Mesenchymal stem cell (in vitro differentiated cells and primary cell): ENCODE measurements around the gene UGT1A8.

Experiments
- DNase-seq: peaks from one replicate; pipeline ENCODE4 v3.0.0-alpha.2; 2013
- H2AFZ ChIP-seq: one replicate; pipeline ENCODE4 v1.6.1; 2013; ENCODE audit warnings: low read depth, mild to moderate bottlenecking, control low read depth, inconsistent platforms, low read length, moderate library complexity
- H2AK5ac ChIP-seq: 2 replicates; pipeline ENCODE4 v1.6.1; 2013; ENCODE audit warnings: low read length, moderate library complexity, mild to moderate bottlenecking, inconsistent platforms; ENCODE audit not compliant: severe bottlenecking
- H2BK120ac ChIP-seq: one replicate; pipeline ENCODE4 v1.6.1; 2013; ENCODE audit warnings: low read depth, mild to moderate bottlenecking, inconsistent platforms, low read length, moderate library complexity
- H2BK12ac ChIP-seq, 2 experiments: one replicate each; pipeline ENCODE4 v1.6.1; 2013; ENCODE audit warnings: inconsistent platforms in 2 of 2, low read length in 2 of 2, mild to moderate bottlenecking in 2 of 2, moderate library complexity in 2 of 2, control low read depth in 1 of 2
- H2BK15ac ChIP-seq: one replicate; pipeline ENCODE4 v1.6.1; 2013; ENCODE audit warnings: mild to moderate bottlenecking, low read depth, inconsistent platforms; ENCODE audit not compliant: poor library complexity, severe bottlenecking
- H2BK5ac ChIP-seq: 2 replicates; pipeline ENCODE4 v1.6.1; 2013; ENCODE audit warnings: low read depth, mild to moderate bottlenecking, low read length, control low read depth, inconsistent platforms; ENCODE audit not compliant: poor library complexity, severe bottlenecking
- H3K14ac ChIP-seq, 2 experiments: one replicate each; pipeline ENCODE4 v1.6.1; 2013; ENCODE audit warnings: inconsistent platforms in 2 of 2, low read length in 2 of 2, control low read depth in 1 of 2, mild to moderate bottlenecking in 1 of 2, moderate library complexity in 1 of 2
- H3K18ac ChIP-seq, 2 experiments: one replicate each; pipeline ENCODE4 v1.6.1; 2013; ENCODE audit warnings: inconsistent platforms in 2 of 2, low read length in 2 of 2, control low read depth in 1 of 2, low read depth in 1 of 2, mild to moderate bottlenecking in 1 of 2
- H3K23ac ChIP-seq, 2 experiments: one replicate each; pipeline ENCODE4 v1.6.1; 2013; ENCODE audit warnings: inconsistent platforms in 2 of 2, low read length in 2 of 2, mild to moderate bottlenecking in 2 of 2, moderate library complexity in 2 of 2, control low read depth in 1 of 2
- H3K27ac ChIP-seq: 2 replicates; pipeline ENCODE4 v1.5.1; 2013; ENCODE audit warnings: mild to moderate bottlenecking, moderate library complexity, low read length, control low read depth, inconsistent platforms; ENCODE audit not compliant: poor library complexity, severe bottlenecking
- H3K27me3 ChIP-seq, 2 experiments: 2 replicates each; pipeline versions ENCODE4 v1.6.1 to v1.7.0; 2013; ENCODE audit warnings: low read length in 2 of 2, mild to moderate bottlenecking in 2 of 2, moderate library complexity in 2 of 2, control low read depth in 1 of 2, inconsistent platforms in 1 of 2; ENCODE audit not compliant: control insufficient read depth in 1 of 2, insufficient read depth in 1 of 2
- H3K36me3 ChIP-seq, 2 experiments: 2 replicates each; pipeline versions ENCODE4 v1.6.1 to v1.7.0; 2013; ENCODE audit warnings: low read length in 2 of 2, control low read depth in 1 of 2, inconsistent platforms in 1 of 2, low read depth in 1 of 2, mild to moderate bottlenecking in 1 of 2; ENCODE audit not compliant: insufficient read depth in 2 of 2, control insufficient read depth in 1 of 2
- H3K4ac ChIP-seq, 2 experiments: one replicate each; pipeline ENCODE4 v1.6.1; 2013; ENCODE audit warnings: inconsistent platforms in 2 of 2, low read length in 2 of 2, mild to moderate bottlenecking in 2 of 2, moderate library complexity in 2 of 2, control low read depth in 1 of 2, low read depth in 1 of 2
- H3K4me1 ChIP-seq: 2 replicates; pipeline ENCODE4 v1.6.1; 2013; ENCODE audit warnings: low read depth, low read length, control low read depth; ENCODE audit not compliant: control insufficient read depth, insufficient read depth
- H3K4me2 ChIP-seq: 2 replicates; pipeline ENCODE4 v1.6.1; 2013; ENCODE audit warnings: low read length, mild to moderate bottlenecking, inconsistent platforms; ENCODE audit not compliant: poor library complexity, severe bottlenecking
- H3K4me3 ChIP-seq, 2 experiments: 2 replicates each; pipeline versions ENCODE4 v1.5.1 to v1.7.0; 2013; ENCODE audit warnings: low read length in 2 of 2, mild to moderate bottlenecking in 2 of 2, control low read depth in 1 of 2, low read depth in 1 of 2; ENCODE audit not compliant: insufficient read depth in 1 of 2
- H3K79me1 ChIP-seq: replicated peaks from 2 replicates; pipeline ENCODE4 v1.6.1; 2013; ENCODE audit warnings: mild to moderate bottlenecking, control low read depth, low read length, inconsistent platforms; ENCODE audit not compliant: poor library complexity, severe bottlenecking
- H3K9ac ChIP-seq: 2 replicates; pipeline ENCODE4 v1.7.0; 2013; ENCODE audit warnings: mild to moderate bottlenecking, low read length, moderate library complexity
- H3K9me3 ChIP-seq: 2 replicates; pipeline ENCODE4 v1.7.0; 2013; ENCODE audit warnings: mild to moderate bottlenecking, low read length; ENCODE audit not compliant: control insufficient read depth
- H4K8ac ChIP-seq: one replicate; pipeline ENCODE4 v1.6.1; 2013; ENCODE audit warnings: inconsistent platforms, mild to moderate bottlenecking, low read length, moderate library complexity
- H4K91ac ChIP-seq: one replicate; pipeline ENCODE4 v1.6.1; 2013; ENCODE audit warnings: mild to moderate bottlenecking, low read length, inconsistent platforms
- WGBS: methylation state at CpG from one replicate; pipeline ENCODE4 v1.1.7; 2013; ENCODE audit warnings: mixed read lengths; 5-methylcytosine and 5-hydroxymethylcytosine counted together

Gene UGT1A8

GRCh38 chr2:233791151-233791882 lies 173.9 kb downstream of the UGT1A8 start:
- 83% methylated on average over 18 of the region's 18 CpGs for WGBS

GRCh38 chr2:233791883-233792329 lies 174.5 kb downstream of the UGT1A8 start:
- H4K8ac ChIP-seq, result no peak overlapping the region

More at GRCh38 chr2:233791151-233791882, 173.9 kb downstream of the UGT1A8 start:
- H3K36me3 ChIP-seq, result no peaks in the 10 kb centered on the region
- DNase-seq, result no peak
- no peak overlapping the region for H3K9ac ChIP-seq
- no peak overlapping the region for H2BK120ac ChIP-seq
- H3K4ac ChIP-seq, result no peak overlapping the region
- H2BK15ac ChIP-seq, result no peak overlapping the region
- H3K4me1 ChIP-seq, result peaks cover 1% of the 10 kb centered on the region
- H3K4me3 ChIP-seq, result no peak overlapping the region
- H2AFZ ChIP-seq, result no peak overlapping the region
- no peak overlapping the region for H3K18ac ChIP-seq
- H4K91ac ChIP-seq, result no peak overlapping the region
- H3K79me1 ChIP-seq, result no peaks in the 10 kb centered on the region
- no peak overlapping the region for H4K8ac ChIP-seq
- H3K27ac ChIP-seq, result no peak overlapping the region
- no peak overlapping the region for H3K14ac ChIP-seq
- H3K23ac ChIP-seq, result no peak overlapping the region
- no peak overlapping the region for H2BK12ac ChIP-seq
- H2AK5ac ChIP-seq, result no peak overlapping the region
- H3K27me3 ChIP-seq, result peaks cover 12 to 20% of the 10 kb centered on the region in 2 experiments
- no peaks in the 10 kb centered on the region for H3K9me3 ChIP-seq
- no peak overlapping the region for H3K4me2 ChIP-seq
- no peak overlapping the region for H2BK5ac ChIP-seq

GRCh38 chr2:233792720-233793119 lies 175.3 kb downstream of the UGT1A8 start:
- H3K18ac ChIP-seq, result no peak overlapping the region
- no peak overlapping the region for H2BK120ac ChIP-seq
- no peak overlapping the region for H3K4me2 ChIP-seq
- peaks cover 1% of the 10 kb centered on the region for H3K4me1 ChIP-seq
- H3K27ac ChIP-seq, result no peak overlapping the region
- H3K23ac ChIP-seq, result no peak overlapping the region
- H4K91ac ChIP-seq, result no peak overlapping the region
- no peaks in the 10 kb centered on the region for H3K36me3 ChIP-seq
- H2AK5ac ChIP-seq, result no peak overlapping the region
- no peaks in the 10 kb centered on the region for H3K9me3 ChIP-seq
- H2BK12ac ChIP-seq, result no peak overlapping the region
- no peak for DNase-seq
- H2BK5ac ChIP-seq, result no peak overlapping the region
- no peak overlapping the region for H2AFZ ChIP-seq
- peaks cover 12 to 17% of the 10 kb centered on the region in 2 experiments for H3K27me3 ChIP-seq
- H2BK15ac ChIP-seq, result no peak overlapping the region
- H3K4me3 ChIP-seq, result no peak overlapping the region
- WGBS, result 83% methylated on average over 7 of the region's 7 CpGs
- H3K4ac ChIP-seq, result no peak overlapping the region
- no peaks in the 10 kb centered on the region for H3K79me1 ChIP-seq
- H3K9ac ChIP-seq, result no peak overlapping the region
- H4K8ac ChIP-seq, result no peak overlapping the region
- H3K14ac ChIP-seq, result no peak overlapping the region

More at GRCh38 chr2:233791883-233792329, 174.5 kb downstream of the UGT1A8 start:
- H3K9ac ChIP-seq, result no peak overlapping the region
- WGBS, result 77% methylated on average over 9 of the region's 9 CpGs
- H2BK120ac ChIP-seq, result no peak overlapping the region
- no peak overlapping the region for H3K14ac ChIP-seq
- H3K23ac ChIP-seq, result no peak overlapping the region
- no peak overlapping the region for H2AK5ac ChIP-seq
- no peak overlapping the region for H3K4me3 ChIP-seq
- no peak overlapping the region for H3K18ac ChIP-seq
- H2AFZ ChIP-seq, result no peak overlapping the region
- no peak overlapping the region for H2BK5ac ChIP-seq
- H2BK15ac ChIP-seq, result no peak overlapping the region
- peaks cover 1% of the 10 kb centered on the region for H3K4me1 ChIP-seq
- no peak overlapping the region for H4K91ac ChIP-seq
- no peaks in the 10 kb centered on the region for H3K9me3 ChIP-seq
- H3K36me3 ChIP-seq, result no peaks in the 10 kb centered on the region
- H3K27ac ChIP-seq, result no peak overlapping the region
- H3K27me3 ChIP-seq, result peaks cover 12 to 17% of the 10 kb centered on the region in 2 experiments
- DNase-seq, result no peak
- no peak overlapping the region for H2BK12ac ChIP-seq
- H3K4ac ChIP-seq, result no peak overlapping the region
- no peaks in the 10 kb centered on the region for H3K79me1 ChIP-seq
- H3K4me2 ChIP-seq, result no peak overlapping the region

GRCh38 chr2:233793465-233794127 lies 176.2 kb downstream of the UGT1A8 start:
- H3K9ac ChIP-seq, result no peak overlapping the region
- no peak for DNase-seq
- H2BK12ac ChIP-seq, result no peak overlapping the region
- no peak overlapping the region for H3K14ac ChIP-seq
- no peaks in the 10 kb centered on the region for H3K79me1 ChIP-seq
- no peak overlapping the region for H3K4ac ChIP-seq
- H3K23ac ChIP-seq, result no peak overlapping the region
- H2BK15ac ChIP-seq, result no peak overlapping the region
- no peak overlapping the region for H3K18ac ChIP-seq
- no peak overlapping the region for H4K8ac ChIP-seq
- H2BK120ac ChIP-seq, result no peak overlapping the region
- H3K9me3 ChIP-seq, result no peaks in the 10 kb centered on the region
- no peak overlapping the region for H2AK5ac ChIP-seq
- no peaks in the 10 kb centered on the region for H3K36me3 ChIP-seq
- no peak overlapping the region for H3K4me3 ChIP-seq
- no peak overlapping the region for H2BK5ac ChIP-seq
- H3K27me3 ChIP-seq, result peaks cover 12 to 22% of the 10 kb centered on the region in 2 experiments
- no peak overlapping the region for H3K27ac ChIP-seq
- no peak overlapping the region for H3K4me2 ChIP-seq
- H2AFZ ChIP-seq, result no peak overlapping the region
- peaks cover 1% of the 10 kb centered on the region for H3K4me1 ChIP-seq
- no peak overlapping the region for H4K91ac ChIP-seq
- 72% methylated on average over 17 of the region's 18 CpGs for WGBS
